HEK293T (cell line): ENCODE data around the gene PPT2.
"Not testable (repeated sequence)": the region's sequence is repeated elsewhere in the genome, so short reads cannot be mapped to it uniquely, and the experiment has no call there.

Source experiments
- CTCF ChIA-PET: fragments of 350-600 bp; formaldehyde crosslinking; extraction: SDS; loops from one replicate; lab custom pipeline; 2021; ENCODE audit warnings: antibody characterized with exemption, inconsistent platforms; lab: Yijun Ruan, JAX
- POLR2A ChIA-PET: fragments of 350-600 bp; formaldehyde crosslinking; extraction: SDS; loops from one replicate; lab custom pipeline; 2020; ENCODE audit warnings: antibody characterized with exemption, inconsistent platforms; lab: Yijun Ruan, JAX
- DNase-seq: peaks from one replicate; pipeline ENCODE4 v3.0.0; 2012; ENCODE audit warnings: mixed read lengths; ENCODE audit errors: extremely low spot score
- ARNT ChIP-seq: fragments of 450-650 bp; IDR thresholded peaks from 2 replicates; pipeline ENCODE4 v1.6.1; 2017; ENCODE audit warnings: mild to moderate bottlenecking
- BHLHE40 ChIP-seq: fragments of 450-650 bp; IDR thresholded peaks from 2 replicates; pipeline ENCODE4 v1.6.1; 2016; ENCODE audit warnings: mild to moderate bottlenecking, moderate library complexity, borderline replicate concordance
- CTBP1 ChIP-seq: fragments of 450-650 bp; IDR thresholded peaks from 2 replicates; pipeline ENCODE4 v1.6.1; 2016; ENCODE audit warnings: borderline replicate concordance
- ELF4 ChIP-seq: fragments of 450-650 bp; IDR thresholded peaks from 2 replicates; pipeline ENCODE4 v1.6.1; 2017; ENCODE audit warnings: antibody characterized with exemption
- FOXA1 ChIP-seq: fragments of 450-650 bp; IDR thresholded peaks from 2 replicates; pipeline ENCODE4 v1.6.1; 2016; ENCODE audit warnings: mild to moderate bottlenecking
- FOXK2 ChIP-seq: fragments of 450-650 bp; IDR thresholded peaks from 2 replicates; pipeline ENCODE4 v1.6.1; 2016; ENCODE audit warnings: mild to moderate bottlenecking
- FOXM1 ChIP-seq: fragments of 450-650 bp; IDR thresholded peaks from 2 replicates; pipeline ENCODE4 v1.6.1; 2017; ENCODE audit warnings: mild to moderate bottlenecking, borderline replicate concordance
- HDGF ChIP-seq: fragments of 450-650 bp; IDR thresholded peaks from 2 replicates; pipeline ENCODE4 v1.6.1; 2017; ENCODE audit warnings: antibody characterized with exemption, borderline replicate concordance
- L3MBTL2 ChIP-seq: fragments of 450-650 bp; conservative IDR thresholded peaks from 2 replicates; pipeline ENCODE4 v1.6.1; 2016; ENCODE audit warnings: mild to moderate bottlenecking
- LEF1 ChIP-seq: fragments of 450-650 bp; IDR thresholded peaks from 2 replicates; pipeline ENCODE4 v1.6.1; 2017; ENCODE audit warnings: mild to moderate bottlenecking, borderline replicate concordance
- NFRKB ChIP-seq: fragments of 450-650 bp; IDR thresholded peaks from 2 replicates; pipeline ENCODE4 v1.6.1; 2016; ENCODE audit warnings: mild to moderate bottlenecking, moderate library complexity
- SP1 ChIP-seq: fragments of 450-650 bp; IDR thresholded peaks from 2 replicates; pipeline ENCODE4 v1.6.1; 2017
- SUZ12 ChIP-seq: fragments of 450-650 bp; IDR thresholded peaks from 2 replicates; pipeline ENCODE4 v1.6.1; 2016; ENCODE audit warnings: mild to moderate bottlenecking
- TARDBP ChIP-seq: fragments of 450-650 bp; IDR thresholded peaks from 2 replicates; pipeline ENCODE4 v1.6.1; 2016
- ZNF384 ChIP-seq: fragments of 450-650 bp; IDR thresholded peaks from 2 replicates; pipeline ENCODE4 v1.6.1; 2016
- TF ChIP-seq, protein P1 (sequence below): fragments of 450-650 bp; IDR thresholded peaks from 2 replicates; pipeline ENCODE4 v1.6.1; 2016

Gene PPT2

DNA sequence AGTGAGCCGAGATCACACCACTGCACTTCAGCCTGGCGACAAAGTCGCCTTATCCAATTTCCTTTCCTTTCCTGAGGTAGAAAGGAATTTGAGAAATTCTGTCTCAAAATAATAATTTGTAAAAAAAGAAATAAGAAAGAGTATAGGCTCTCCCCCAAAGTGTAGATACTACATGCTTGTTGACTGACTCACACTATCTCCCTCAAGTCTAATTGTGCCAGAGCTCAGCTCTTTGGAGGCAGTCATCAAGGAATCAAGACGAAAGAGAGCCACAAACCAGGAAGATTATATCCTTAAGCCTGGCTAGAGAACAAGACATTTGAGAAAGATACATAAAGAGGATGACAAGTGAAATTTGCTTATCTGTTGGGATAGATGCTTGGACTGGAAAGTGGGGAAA, 20.2 kb upstream of the PPT2 start:
- POLR2A ChIA-PET = no interaction called here
- CTCF ChIA-PET = no interaction called here
- TF ChIP-seq SUZ12 = no peak
- DNase-seq = no peak

DNA sequence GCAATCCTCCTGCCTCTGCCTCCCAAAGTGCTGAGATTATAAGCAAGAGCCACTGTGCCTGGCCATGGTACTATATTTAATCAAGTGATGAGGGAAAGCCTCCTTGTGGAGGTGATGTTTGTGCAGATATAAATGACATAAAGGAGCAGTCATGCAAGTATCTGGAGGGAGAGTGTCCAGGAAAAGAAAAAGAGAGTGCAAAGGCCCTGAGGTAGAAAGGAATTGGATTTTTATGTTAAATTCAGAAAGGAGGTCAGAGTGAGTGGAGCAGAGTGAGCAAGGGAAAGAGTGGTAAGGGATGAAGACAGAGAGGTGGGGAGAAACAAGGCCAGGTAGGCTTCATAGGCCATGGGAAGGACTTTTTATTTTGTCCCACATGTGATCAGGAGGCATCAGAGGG, 16.5 kb upstream of the PPT2 start:
- TF ChIP-seq ZNF384 (no peak), SUZ12 (no peak), ARNT (no peak), BHLHE40 (no peak), FOXA1 (no peak), SP1 (no peak), FOXM1 (no peak), TARDBP (no peak), L3MBTL2 (no peak), HDGF (no peak), ELF4 (no peak), LEF1 (no peak)
- TF ChIP-seq, protein P1, sequence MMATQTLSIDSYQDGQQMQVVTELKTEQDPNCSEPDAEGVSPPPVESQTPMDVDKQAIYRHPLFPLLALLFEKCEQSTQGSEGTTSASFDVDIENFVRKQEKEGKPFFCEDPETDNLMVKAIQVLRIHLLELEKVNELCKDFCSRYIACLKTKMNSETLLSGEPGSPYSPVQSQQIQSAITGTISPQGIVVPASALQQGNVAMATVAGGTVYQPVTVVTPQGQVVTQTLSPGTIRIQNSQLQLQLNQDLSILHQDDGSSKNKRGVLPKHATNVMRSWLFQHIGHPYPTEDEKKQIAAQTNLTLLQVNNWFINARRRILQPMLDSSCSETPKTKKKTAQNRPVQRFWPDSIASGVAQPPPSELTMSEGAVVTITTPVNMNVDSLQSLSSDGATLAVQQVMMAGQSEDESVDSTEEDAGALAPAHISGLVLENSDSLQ = no peak
- no peak for DNase-seq
- POLR2A ChIA-PET = no interaction called here
- CTCF ChIA-PET = no interaction called here

DNA sequence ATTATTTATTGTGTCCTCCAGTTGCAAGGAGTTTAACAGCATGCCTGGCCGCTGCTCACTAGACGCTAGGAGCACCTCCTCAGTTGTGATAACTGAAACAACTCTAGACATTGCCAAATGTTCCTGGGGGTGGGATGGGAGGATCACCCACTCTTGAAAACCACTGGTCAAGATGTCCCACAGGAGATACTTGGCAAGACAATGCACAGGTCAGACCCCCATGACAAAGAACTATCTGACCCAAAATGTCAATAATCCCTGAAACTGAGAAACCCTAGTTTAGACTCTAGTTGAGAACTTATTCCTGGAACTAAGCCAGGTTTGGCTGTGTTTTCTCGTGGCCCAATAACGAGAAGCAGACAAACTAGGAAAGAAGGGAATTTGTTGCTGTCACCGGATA, 14.4 kb upstream of the PPT2 start:
- TF ChIP-seq NFRKB (no peak), SP1 (no peak), FOXM1 (no peak), ELF4 (no peak), FOXA1 (no peak), TARDBP (no peak), SUZ12 (no peak), FOXK2 (no peak), HDGF (no peak), ARNT (no peak), LEF1 (no peak), BHLHE40 (no peak), L3MBTL2 (no peak), ZNF384 (no peak), CTBP1 (no peak)
- TF ChIP-seq, protein P1 = no peak
- CTCF ChIA-PET = interaction anchor here (0.6 kb wide), 1 partner anchor 27 kb away, joined by 3 read pairs; no protein-coding TSS in a partner anchor
- POLR2A ChIA-PET = interaction anchor here (2.4 kb wide), 1 partner anchor 10 kb away, joined by 15 read pairs; the partner anchor contains the start of genes ATF6B and FKBPL
- no peak for DNase-seq

DNA sequence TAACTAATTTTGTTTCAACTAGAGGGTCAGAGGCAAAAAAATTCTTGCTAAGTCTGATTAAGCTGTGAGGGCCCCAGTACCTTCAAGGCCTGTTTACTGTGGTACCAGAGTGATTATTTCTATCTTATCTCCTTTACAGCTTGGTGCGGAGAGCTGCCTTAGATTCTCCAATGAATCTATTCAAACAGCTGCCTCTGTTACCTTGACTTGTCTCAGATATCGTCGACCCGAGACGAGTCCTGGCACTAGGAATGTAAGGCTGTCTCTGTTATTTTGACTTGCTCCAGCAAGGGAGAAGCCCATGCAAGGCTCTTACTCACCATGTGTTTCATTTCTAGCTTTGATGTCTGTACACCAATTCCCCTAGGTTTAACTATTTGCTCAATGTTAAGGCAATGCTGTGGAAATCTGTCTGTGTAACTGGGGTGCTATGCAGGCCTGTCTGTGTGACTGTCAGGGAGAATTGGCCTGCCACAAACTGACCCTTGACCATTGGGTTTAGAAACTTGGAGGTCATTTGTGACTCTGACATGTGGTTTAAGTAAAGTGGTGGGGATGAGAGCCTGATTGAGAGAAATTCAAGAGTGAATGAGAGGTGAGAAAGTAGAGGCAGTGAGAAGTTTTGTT, 13.4 kb upstream of the PPT2 start:
- ChIA-PET CTCF (no interaction called here), POLR2A (interaction anchor here (2.4 kb wide), 1 partner anchor 11 kb away, joined by 15 read pairs; the partner anchor contains the start of genes ATF6B and FKBPL)
- no peak for DNase-seq
- no peak for TF ChIP-seq BHLHE40
- TF ChIP-seq ZNF384 = no peak
- TF ChIP-seq L3MBTL2 = no peak
- no peak for TF ChIP-seq SUZ12
- no peak for TF ChIP-seq NFRKB
- no peak for TF ChIP-seq CTBP1
- TF ChIP-seq FOXK2 = no peak
- TF ChIP-seq SP1 = no peak
- no peak for TF ChIP-seq HDGF

- CTCF ChIA-PET = interaction anchor here (2.4 kb wide), 1 partner anchor 26 kb away, joined by 13 read pairs; no protein-coding TSS in a partner anchor
- DNase-seq = not testable (repeated sequence)
- POLR2A ChIA-PET = interaction anchor here (1.3 to 1.6 kb wide), 3 partner anchors 14 to 51 kb away, joined by 3 to 8 read pairs (median 3); partner anchors contain the start of genes ATF6B and FKBPL
These were observed 9.7 kb upstream of the PPT2 start for GRCh38 chr6:32144238-32144637.

GRCh38 chr6:32146287-32146686, 7.7 kb upstream of the PPT2 start:
- ChIA-PET POLR2A (interaction anchor here (0.8 to 1.6 kb wide), 3 partner anchors 15 to 50 kb away, joined by 3 to 11 read pairs (median 4); partner anchors contain the start of gene FKBPL), CTCF (no interaction called here)
- DNase-seq = no peak
- TF ChIP-seq NFRKB (no peak), FOXA1 (no peak), ARNT (no peak), TARDBP (no peak), SP1 (no peak), HDGF (no peak), BHLHE40 (no peak), SUZ12 (no peak), ELF4 (no peak), LEF1 (no peak), CTBP1 (no peak), FOXM1 (no peak), FOXK2 (no peak), ZNF384 (no peak), L3MBTL2 (no peak)
- TF ChIP-seq, protein P1 = no peak
